RPMI8226 (cell line): ENCODE data around the gene ITGA2.

Experiments used
- DNase-seq: peaks from one replicate; pipeline ENCODE4 v3.0.0-alpha.2; 2015

The ITGA2 gene

DNA sequence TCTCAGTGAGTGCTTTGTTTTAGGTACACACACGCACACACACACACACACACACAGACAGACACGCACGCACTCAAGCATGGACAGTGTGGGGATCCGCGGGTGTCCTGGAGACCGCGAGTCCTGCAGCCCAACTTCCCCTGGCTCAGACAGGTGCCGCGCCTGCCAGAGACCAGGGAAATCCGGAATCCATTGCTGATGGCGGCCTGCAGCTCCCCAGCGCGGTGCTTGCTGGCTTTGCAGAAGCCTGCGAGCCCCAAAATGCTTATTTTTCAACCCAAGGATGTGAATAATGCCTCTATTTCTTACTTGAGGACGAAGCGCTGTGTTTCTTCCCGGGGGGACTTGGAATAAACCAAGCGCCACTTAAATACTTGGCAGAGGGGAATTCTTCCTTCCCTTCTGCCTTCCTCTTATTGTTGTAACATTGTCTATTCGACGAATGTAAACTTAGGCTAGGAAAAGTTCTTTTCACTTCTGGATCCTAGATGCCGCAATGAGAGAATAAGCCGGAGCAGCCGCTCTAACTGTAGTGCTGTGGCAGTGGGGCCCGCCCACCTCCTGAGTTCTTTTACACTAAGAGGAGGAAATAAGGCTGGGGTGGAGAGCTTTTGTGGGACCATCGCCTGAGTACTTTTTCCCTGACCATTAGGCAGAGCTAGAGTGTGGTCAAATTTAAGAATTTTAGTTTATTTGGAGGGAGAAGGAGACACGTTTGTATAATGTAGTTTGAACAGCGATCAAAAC lies 802 bp downstream of the ITGA2 start:
- peak; percentile 49 for DNase-seq

DNA sequence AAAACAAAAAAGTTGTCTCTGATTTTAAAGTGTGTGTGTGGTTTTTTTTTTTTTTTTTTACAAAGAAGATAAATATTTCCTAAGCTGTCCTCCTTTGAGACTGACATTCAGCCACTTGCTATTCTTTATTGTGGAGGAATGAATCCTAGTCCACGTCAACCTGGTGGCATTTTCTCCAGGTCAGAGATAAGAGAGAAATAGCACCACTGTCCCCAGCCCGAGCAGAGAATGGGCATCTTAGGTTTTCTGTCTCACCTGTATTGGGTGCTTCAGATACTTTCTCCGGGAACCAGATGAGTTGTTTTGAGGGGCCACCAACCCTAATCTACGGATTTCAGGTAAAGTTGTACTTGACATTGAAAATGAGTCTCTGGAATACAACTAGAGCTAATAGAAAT lies 1.4 kb downstream of the ITGA2 start:
- DNase-seq, result no peak

GRCh38 chr5:52993367-52993766 lies 4.2 kb downstream of the ITGA2 start:
- DNase-seq, result no peak

DNA sequence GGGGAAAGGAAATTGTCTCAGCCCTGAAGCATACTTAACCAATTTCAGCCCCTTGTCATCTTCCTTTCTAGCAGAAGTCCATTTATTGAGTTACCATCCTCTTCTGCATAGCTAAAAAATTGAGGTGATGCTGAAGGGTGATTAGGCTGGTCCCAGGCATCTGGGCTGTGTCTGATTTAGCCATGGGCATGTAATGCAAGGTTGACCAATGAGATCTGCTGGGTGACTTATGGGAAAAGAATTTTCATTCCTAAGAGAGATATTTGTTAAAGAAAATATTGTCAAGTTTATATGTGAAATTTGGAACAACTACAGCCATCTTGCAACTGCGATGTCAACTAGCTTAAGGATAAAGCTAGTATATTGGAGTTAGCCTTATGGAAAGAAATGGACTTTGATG lies 5.1 kb downstream of the ITGA2 start:
- no peak for DNase-seq

DNA sequence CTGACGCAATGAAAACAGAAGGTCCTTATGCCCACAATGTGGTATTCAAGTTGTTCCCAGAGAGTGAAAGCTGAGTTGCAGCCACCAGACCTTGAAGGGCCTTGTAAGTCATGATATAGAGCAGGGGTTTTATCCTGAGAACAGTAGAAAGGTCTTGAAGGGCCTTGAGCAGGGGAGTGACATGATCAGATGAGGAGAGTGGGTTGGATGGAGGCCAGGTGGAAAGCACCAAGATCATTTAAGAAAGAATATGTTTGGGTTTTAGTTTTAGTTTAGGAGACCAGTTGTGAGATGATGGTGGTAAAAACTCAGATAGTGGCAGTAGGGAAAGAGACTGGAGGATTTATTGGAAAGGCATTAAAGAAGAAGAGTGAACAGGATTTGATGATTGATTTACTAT lies 5.9 kb downstream of the ITGA2 start:
- DNase-seq, result no peak

DNA sequence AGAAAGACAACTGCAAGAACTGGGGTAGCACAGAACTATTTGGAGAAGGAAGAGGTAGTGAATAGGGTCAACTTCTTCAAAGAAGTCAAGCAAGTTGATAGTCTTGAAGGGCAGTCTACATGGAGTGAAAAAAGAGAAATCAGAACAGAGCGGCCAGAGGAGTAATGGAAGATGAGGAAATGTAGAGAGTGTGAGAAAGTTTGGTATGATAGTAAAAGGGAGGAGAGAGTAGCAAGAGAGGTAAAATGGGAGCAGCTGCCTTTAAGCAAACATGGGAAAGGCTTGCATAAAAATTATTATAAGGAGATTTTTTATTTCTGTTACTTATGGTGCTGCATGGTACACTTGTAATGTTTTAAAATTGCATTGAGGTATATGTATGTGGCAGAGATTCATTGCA lies 6.8 kb downstream of the ITGA2 start:
- no peak for DNase-seq

- DNase-seq, result no peak
Measured at GRCh38 chr5:52996979-52997378, 7.8 kb downstream of the ITGA2 start.

GRCh38 chr5:52997424-52997823 lies 8.3 kb downstream of the ITGA2 start:
- DNase-seq, result no peak

DNA sequence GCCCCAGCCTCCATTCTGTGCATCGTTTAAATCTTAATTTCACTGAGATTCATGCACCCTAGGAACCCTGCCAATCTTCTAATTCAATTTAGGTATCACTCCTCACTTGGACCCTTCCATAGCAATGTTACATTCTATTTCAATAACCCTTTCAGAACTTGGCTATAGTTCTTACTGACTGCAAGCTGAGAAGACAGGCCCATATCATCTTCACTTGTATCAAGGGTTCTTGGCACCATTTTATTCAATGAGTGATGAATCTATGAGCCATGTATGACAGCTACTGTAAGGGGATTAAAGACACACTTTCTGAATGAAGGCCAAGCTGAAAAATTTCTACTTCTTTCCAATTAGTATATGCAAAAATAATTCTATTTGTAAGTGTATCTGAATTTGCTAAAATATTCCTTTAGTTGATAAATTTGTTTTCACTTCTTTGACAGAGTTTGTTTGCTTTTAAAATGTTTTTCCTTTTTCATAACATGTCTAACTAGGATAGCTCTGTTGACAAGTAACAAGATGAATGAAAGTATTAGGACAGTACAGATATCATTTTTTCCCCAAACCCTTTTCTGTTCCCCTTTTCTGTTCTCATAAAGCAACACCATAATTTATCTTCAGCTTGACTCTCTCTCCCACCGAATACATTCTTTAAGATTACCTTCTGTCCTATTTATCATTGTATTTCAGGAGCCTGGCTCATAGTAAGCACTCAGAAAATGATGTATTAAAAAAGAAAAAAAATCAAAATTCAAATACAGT lies 9.6 kb downstream of the ITGA2 start:
- DNase-seq, result no peak

- DNase-seq, result no peak
Measured at GRCh38 chr5:52999344-52999949, 10.3 kb downstream of the ITGA2 start.

DNA sequence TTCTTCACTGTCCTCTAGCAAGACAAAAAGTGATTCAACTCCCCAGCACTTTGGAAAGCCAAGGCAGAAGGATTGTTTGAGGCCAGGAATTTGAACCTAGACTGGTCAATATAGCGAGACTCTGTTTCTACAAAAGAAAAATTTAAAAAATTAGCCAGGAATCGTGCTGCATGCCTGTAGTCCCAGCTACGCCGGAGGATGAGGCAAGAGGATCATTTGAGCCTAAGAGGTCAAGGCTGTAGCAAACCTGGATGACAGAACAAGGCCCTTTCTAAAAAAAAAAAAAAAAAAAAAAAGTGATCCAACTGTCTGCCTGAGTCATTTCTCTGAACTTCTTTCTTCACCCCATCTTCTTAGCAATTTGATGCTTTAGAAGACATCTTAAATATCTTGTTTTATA lies 12.4 kb downstream of the ITGA2 start:
- no peak for DNase-seq

DNA sequence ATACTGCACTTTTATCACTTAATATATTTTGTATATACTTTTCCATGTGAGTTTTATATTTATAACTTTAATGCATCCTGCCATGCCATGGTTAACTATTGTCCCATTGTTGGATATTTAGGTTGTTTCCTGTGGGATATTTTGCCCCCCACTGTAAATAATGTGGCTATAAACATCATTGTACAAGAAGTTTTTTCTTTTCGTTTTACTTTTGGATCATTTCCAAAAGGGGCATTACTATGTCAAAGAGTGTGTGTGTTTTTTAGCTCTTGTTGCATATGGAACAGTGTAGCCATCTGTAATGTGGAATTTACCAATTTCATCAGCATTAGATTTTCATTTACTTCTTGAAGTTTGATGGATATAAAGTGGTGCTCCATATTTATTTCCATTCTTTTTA lies 13.3 kb downstream of the ITGA2 start:
- DNase-seq, result no peak

DNA sequence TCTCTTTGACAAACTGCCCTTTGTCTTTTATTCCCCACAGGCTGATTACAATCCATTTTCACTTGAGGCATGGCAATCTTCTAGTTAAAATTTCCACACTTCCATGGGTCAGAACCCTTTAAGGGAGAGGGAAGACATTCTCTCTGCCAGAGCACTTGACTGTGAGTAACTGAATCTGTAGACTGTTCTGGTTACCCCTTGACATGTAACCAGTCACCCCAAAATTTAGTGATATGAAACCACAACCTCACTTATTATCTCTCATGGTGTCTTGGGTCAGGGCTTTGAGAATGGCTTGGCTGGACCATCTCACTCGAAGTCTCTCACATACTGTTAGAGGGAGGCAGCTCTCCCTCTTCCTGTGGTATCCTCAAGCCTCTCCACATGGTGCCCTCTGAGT lies 14.0 kb downstream of the ITGA2 start:
- DNase-seq, result no peak

GRCh38 chr5:53006911-53007890 lies 18.0 kb downstream of the ITGA2 start:
- no peak for DNase-seq

- no peak for DNase-seq
Measured at GRCh38 chr5:53008751-53009150, 19.6 kb downstream of the ITGA2 start.

DNA sequence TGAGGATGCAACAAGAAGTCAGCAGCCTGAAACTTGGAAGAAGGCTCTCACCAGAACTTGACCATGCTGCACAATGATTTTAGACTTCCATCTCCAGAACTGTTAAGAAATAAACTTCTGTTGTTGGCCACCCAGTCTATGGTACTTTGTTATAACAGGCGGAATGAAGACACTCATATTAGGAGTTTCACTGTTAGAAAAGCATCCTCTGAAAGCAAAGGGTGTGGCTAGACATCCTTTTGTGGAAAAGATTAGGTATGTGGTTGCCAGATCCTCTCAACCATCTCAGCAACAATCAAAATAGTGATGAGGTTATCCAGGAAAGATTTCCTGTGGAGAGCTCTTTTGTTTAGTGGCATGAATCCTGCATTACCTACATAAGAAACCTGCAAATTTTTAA lies 20.7 kb downstream of the ITGA2 start:
- DNase-seq, result no peak

- no peak for DNase-seq
Measured at GRCh38 chr5:53010814-53011213, 21.7 kb downstream of the ITGA2 start.

- DNase-seq, result no peak
Measured at GRCh38 chr5:53011233-53011632, 22.1 kb downstream of the ITGA2 start.

DNA sequence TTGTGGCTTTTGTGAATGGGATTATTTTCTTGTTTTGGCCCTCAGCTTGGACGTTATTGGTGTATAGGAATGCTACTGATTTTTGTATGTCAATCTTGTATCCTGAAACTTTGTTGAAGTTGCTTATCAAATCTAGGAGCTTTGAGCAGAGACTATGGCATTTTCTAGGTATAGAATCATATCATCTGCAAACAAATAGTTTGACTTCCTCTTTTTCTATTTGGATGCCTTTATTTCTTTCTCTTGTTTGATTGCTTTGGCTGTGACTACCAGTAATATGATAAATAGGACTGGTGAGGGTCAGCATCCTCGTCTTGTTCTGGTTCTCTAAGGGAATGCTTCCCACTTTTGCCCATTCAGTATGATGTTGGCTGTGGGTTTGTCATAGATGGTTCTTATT lies 24.7 kb downstream of the ITGA2 start:
- no peak for DNase-seq

GRCh38 chr5:53017383-53017782 lies 28.2 kb downstream of the ITGA2 start:
- DNase-seq, result no peak

DNA sequence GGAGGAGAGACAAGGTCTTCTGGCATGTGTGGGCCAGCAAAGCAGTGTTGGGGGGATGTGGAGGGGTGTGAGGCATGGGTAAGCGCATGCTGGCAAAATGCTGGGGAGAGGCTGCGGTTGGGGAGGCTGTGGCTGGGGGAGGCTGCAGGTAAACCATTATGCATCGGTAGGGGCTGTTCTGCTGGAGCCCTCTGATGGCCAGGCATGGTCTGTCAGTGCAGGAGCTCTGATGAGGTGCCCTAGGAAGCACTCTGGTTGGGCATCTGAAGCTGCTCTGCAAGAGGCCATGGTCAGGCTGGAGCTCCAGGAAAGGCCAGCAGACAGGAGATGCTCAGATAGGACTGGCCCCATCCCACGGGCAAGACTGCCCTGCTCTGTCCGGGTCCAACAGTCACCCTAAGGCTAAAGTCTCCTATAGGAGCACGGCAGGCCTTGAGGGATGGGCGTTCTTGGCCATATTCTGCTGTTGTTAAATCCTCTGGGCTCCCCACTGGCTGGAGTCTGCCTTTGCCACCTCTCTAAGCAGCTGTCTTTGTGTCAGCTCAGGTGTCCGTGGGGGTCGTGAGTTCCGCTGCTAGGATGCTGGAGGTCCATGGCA lies 28.7 kb downstream of the ITGA2 start:
- DNase-seq, result no peak

- DNase-seq, result no peak
Measured at GRCh38 chr5:53019320-53019719, 30.2 kb downstream of the ITGA2 start.
